ENCODE data around the gene ANKFN1.

Gene ANKFN1

GRCh38 chr17:56290101-56290801, 137.0 kb downstream of the ANKFN1 start:
- DNase-seq: no peak

DNA sequence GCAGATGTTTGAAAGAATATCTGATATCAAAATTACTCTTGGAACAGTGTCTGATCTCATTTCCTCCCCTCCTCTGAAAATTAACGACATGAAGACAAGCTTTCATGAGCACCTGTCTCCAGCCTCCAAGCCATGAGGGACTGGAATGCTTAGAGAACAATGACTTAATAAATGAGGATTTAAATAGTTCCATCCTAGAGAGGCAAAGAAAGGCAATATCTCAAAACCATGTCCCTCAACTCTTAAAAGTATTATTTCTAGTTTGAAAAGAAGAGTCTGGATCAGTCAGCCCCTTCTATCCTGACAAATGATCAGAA, 137.5 kb downstream of the ANKFN1 start:
- no peak for DNase-seq

GRCh38 chr17:56291226-56291805, 138.0 kb downstream of the ANKFN1 start:
- no peak for DNase-seq

GRCh38 chr17:56292010-56292409, 138.7 kb downstream of the ANKFN1 start:
- DNase-seq: no peak

DNA sequence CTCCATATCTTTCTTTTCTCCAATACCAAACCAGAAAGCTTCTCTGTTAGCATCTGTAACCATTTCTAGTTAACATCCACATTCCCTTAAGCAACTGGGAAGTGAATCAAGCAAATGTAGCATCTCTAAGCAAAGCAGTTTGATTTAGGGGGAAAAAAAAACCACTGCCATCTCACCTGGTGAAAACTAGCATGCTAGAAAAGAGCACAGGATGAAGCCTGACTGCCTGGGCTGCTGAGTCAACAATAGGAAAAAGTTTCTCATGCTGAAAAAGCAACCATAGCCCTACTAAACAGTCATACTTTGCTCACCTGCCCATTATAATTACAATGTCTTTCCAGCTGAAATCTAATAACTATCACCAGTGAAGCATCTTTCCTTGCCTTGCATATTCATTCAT, 139.3 kb downstream of the ANKFN1 start:
- DNase-seq: no peak

DNA sequence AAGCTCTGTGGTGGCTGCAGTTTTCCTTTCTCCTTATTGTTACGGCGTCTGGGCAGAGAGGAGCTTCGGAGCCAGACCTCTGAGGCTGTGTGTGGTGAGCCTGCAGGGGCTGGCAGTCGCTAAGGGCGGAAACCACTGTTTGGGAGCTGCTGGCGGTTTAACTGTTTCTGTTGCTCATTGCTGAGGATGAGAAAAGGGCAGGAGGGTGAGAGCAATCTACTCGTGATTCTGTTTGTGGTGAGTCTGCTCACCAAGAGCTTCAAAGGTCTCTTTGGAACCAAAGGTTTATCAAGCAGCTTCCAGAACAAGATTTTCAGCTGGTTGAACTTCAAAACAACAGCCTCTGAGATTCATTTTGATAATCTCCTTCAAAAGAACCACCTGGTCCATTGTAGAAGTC, 143.9 kb downstream of the ANKFN1 start:
- peak in 1 of 6 experiments; percentile 25 for DNase-seq

GRCh38 chr17:56298846-56299245, 145.6 kb downstream of the ANKFN1 start:
- DNase-seq: no peak

- no peak for DNase-seq
These were observed 146.9 kb downstream of the ANKFN1 start for GRCh38 chr17:56300144-56300543.

- DNase-seq: no peak
These were observed 151.7 kb downstream of the ANKFN1 start for GRCh38 chr17:56305007-56305406.

DNA sequence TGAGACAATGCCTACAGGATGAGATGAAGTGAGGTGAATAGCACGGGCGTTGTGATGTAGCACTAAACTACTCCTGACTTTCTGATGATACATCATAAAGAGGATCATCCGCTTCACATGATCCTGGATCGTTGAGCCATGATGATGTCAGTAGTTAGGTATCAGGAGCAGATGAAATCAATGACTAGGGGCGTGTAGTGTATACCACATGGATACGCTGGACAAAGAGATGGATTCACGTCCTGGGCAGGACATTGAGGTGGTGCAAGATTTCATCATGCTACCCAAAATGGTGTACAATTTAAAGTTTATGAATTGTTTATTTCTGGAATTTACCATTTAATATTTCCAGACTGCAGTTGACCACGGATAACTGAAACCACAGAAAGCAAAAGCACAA, 156.6 kb downstream of the ANKFN1 start:
- no peak for DNase-seq

DNA sequence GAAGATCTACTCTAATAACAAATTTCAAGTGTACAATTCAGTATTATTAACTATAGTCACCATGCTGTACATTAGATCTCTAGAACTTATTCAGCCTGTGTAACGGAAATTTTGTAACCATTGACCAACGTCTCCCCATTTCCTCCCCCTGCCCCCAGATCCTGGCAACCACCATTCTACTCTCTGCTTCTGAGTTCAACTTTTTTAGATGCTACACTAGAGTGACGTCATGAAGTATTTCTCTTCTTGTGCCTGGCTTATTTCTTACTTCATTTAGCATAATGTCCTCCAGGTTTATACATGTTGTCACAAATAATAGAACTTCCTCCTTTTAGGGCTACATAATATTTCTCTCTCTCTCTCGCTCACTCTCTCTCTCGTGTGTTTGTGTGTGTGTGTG, 157.5 kb downstream of the ANKFN1 start:
- no peak for DNase-seq

GRCh38 chr17:56313201-56313600, 159.9 kb downstream of the ANKFN1 start:
- DNase-seq: no peak

DNA sequence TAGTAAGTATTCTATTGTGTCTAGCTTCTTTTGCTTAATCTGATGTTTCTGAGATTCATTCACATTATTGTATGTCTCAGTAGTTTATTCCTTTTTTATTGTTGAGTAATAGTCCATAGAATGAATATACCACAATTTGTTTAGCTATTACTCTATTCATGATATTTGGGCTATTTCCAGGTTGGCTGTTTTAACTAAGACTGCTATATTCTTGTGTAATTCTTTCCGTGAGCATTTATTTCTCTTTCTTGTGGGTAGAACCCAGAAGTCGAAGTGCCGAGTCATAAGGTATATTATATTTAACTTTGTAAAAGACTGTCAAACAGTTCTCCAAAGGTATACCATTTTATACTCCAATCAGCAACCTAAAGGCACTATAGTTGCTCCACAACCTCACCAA, 160.8 kb downstream of the ANKFN1 start:
- no peak for DNase-seq

DNA sequence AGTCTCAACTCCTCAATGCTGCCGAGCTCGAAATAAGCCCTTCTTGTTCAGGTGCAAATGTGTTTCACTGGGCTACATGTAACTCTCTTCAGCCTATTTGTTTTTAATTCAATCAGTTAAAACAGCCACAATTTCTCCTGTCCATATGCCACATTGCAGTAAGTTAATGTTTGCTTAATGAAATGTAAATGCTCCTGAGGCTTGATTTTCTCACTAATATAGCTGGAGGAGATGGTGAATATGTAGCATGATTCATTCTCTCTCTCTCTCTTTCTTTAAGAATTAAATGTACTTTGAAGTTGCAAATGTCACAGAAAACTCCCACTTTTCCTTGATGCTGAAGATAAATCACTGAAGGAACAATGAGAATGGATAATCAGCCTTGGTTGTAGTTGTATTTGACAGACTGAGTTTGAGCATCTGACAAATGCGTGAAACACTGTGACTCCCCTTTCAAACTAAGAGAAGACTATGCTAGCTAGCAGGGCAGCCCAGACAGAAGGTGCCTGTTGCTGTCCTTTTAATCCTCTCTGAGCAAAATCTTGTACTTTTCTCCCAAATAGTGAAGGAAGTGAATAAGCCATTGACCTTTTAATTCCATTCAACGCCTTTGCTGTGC, 161.8 kb downstream of the ANKFN1 start:
- no peak for DNase-seq

DNA sequence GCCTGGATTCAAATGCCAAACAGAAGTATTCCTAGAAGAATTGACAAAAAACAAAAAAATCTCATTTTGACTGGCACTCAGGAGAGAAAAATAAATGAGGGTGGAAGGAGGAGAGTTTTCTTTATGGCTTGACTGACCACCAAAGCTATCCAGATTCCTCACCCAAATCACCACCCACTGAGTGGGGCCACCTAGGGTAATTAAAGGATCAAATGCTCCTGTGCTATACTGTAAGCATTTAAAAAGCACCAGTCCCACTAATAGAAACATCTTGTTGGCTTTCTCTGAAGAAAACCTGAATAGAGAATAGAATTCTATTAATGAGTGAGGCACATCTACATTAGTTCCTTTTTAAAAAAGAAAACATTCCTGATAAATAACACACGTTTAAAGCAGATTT, 163.3 kb downstream of the ANKFN1 start:
- no peak for DNase-seq

- no peak for DNase-seq
These were observed 164.3 kb downstream of the ANKFN1 start for GRCh38 chr17:56317351-56318208.

- DNase-seq: peak in 2 of 6 experiments; percentile 6 to 9
These were observed 166.3 kb downstream of the ANKFN1 start for GRCh38 chr17:56319531-56319930.

DNA sequence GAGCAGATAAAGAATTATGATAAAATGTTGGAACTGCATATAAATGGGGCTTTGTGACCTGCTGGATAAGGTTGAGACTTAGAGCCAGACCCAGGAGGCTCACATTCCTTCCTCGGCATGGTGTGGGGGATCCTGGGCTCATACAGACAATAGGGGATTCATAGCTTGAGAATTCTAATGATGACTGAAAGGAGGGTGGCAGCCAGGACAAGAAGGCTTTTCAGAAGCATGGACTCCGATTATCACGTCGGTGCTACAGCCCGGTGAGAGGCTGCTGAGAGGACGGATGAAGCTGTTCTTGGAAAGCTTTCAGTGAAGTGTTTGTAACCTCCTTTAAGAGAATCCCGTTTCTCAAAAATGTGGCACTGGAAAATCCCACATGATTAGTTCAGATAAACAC, 167.2 kb downstream of the ANKFN1 start:
- no peak for DNase-seq

GRCh38 chr17:56322991-56323390, 169.7 kb downstream of the ANKFN1 start:
- DNase-seq: no peak

- no peak for DNase-seq
These were observed 171.4 kb downstream of the ANKFN1 start for GRCh38 chr17:56324676-56325075.

DNA sequence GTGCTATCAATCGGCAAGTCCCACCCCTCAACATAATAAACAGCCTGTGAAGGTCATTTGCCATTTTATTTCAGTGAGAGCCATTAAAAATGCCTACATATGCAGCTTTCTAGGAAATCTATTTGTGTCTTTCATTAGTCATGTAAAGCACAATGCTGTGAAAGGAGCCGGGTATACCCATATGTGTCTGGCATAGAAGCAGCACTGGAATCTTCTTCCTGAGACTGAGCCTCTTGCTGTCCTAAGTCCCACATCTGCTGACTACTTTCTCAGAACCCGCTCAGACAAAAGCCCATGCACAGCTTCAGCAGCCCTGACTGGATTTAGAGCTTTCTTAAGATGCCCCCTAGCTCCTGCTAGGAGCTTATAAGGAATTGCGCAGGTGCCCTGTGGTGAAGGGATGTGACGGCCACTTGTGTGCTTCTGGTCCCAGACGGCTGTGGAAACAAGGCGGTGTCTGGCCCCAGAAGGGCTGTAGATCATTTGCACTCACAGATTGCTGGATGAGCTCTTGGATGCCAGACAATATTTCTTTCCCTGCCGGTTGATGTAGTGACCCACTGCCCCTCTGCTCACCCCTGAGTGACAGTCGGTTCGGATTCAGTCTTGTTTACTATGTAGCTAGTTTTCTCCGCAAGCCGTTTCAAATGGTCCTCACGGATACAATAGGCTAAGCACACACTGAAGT, 172.2 kb downstream of the ANKFN1 start:
- no peak for DNase-seq

DNA sequence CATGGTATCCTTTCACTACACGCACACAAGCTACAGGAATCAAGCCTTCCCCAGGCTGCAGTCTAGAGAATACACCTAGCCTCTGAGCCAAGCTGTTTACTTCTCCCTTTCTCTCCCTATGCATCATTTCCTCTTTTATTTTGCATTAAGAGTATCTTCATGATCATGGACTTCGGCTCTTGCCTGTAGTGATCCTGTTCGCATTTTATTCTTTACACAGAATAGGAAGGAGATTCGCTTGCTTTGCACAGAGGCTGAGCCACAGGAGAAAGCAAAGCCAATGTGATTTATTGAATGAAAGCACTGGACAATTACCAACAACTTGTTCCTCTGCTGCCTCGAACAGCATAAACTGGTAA, 172.7 kb downstream of the ANKFN1 start:
- no peak for DNase-seq

- no peak for DNase-seq
These were observed 194.4 kb downstream of the ANKFN1 start for GRCh38 chr17:56347639-56348038.

Data from stimulated activated naive CD4-positive, alpha-beta T cell (primary cell).